ENCODE data around the gene GLTP. TPM values are rescaled to one million over a fixed set of nuclear protein-coding genes. Genes with fewer than 3 reads are reported as not detected.

Gene GLTP
- total and polyA plus RNA-seq, 11 donors: 16.9 to 68.6 (median 25.1) TPM

DNA sequence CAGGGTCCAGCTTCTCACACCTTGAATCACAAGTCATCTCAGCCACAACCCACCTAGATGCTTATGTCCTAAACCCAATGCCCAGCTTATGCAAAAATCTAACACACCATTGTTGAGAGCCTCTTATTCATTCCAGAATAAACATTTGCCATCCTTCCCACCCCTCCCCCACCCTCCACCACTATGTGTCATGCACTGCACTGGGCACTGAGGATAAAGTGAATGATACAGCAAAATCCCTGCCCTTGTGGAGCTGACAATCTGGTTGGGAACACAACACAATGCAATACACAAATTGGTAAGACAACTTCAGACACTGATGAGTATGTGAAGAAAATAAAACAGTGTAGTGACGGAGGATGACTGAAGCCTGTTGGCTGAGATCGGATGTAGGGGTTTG, 1.4 kb upstream of the GLTP start:
- H3K36me3 ChIP-seq: no peaks in the 10 kb centered on the region
- WGBS, 4 donors: 87 to 91% (median 88%) methylated on average over 2 of the region's 2 CpGs
- no peaks in the 10 kb centered on the region for H3K9me3 ChIP-seq
- intact Hi-C loops (cut with DNase I): loop anchor here in 6 of 10 donors (2.0 to 10.0 kb wide), 3 partner anchors 77 to 837 kb away; no protein-coding TSS in a partner anchor
- TF ChIP-seq, protein P1, sequence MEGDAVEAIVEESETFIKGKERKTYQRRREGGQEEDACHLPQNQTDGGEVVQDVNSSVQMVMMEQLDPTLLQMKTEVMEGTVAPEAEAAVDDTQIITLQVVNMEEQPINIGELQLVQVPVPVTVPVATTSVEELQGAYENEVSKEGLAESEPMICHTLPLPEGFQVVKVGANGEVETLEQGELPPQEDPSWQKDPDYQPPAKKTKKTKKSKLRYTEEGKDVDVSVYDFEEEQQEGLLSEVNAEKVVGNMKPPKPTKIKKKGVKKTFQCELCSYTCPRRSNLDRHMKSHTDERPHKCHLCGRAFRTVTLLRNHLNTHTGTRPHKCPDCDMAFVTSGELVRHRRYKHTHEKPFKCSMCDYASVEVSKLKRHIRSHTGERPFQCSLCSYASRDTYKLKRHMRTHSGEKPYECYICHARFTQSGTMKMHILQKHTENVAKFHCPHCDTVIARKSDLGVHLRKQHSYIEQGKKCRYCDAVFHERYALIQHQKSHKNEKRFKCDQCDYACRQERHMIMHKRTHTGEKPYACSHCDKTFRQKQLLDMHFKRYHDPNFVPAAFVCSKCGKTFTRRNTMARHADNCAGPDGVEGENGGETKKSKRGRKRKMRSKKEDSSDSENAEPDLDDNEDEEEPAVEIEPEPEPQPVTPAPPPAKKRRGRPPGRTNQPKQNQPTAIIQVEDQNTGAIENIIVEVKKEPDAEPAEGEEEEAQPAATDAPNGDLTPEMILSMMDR (IDR thresholded peaks at IDR 0.05): no peak
- H3K27ac ChIP-seq: no peak overlapping the region
- no peaks in the 10 kb centered on the region for H3K27me3 ChIP-seq
- peaks cover 0 to 31% (median 16%) of the 10 kb centered on the region in 12 donors for H3K4me1 ChIP-seq
- DNase-seq (no peak), ATAC-seq (no peak)
- no peak overlapping the region for H3K4me3 ChIP-seq

DNA sequence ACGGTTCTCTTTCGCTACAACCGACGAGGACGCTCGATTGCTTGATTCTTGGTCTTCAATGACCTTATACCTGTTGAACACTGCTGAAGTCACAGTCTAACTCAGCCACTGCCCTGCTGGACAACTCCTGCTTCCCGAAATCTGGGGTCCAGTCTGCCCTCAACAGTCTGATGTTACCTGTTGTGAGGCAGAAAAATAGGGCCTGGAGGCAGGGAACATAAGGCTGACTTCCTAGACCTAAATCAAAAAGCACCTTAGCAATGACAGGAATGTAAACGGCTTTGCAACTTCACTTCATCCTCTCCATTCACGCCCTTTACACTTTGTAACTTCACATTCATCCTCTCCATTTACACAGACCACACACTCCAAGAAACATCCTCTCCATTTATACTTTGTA, 597 bp upstream of the GLTP start:
- Histone ChIP-seq H3K27ac (peak overlapping the region in 6 of 12 donors; percentile 46 to 81 (median 74)), H3K4me1 (peaks cover 0 to 31% (median 16%) of the 10 kb centered on the region in 12 donors), H3K4me3 (peak overlapping the region; percentile 60 to 93 (median 80)), H3K36me3 (no peaks in the 10 kb centered on the region), H3K9me3 (no peaks in the 10 kb centered on the region), H3K27me3 (no peaks in the 10 kb centered on the region)
- TF ChIP-seq, protein P1 (IDR thresholded peaks at IDR 0.05): no peak
- TF ChIP-seq POLR2A (IDR thresholded peaks at IDR 0.05): no peak
- peak in 2 of 4 donors; percentile 1 to 2 for ATAC-seq
- 5 to 8% (median 7%) methylated on average over 9 of the region's 9 CpGs for WGBS, 4 donors
- intact Hi-C loops (cut with DNase I): loop anchor here (1.0 to 10.0 kb wide), 6 partner anchors 75 to 836 kb away; no protein-coding TSS in a partner anchor
- DNase-seq: no peak

DNA sequence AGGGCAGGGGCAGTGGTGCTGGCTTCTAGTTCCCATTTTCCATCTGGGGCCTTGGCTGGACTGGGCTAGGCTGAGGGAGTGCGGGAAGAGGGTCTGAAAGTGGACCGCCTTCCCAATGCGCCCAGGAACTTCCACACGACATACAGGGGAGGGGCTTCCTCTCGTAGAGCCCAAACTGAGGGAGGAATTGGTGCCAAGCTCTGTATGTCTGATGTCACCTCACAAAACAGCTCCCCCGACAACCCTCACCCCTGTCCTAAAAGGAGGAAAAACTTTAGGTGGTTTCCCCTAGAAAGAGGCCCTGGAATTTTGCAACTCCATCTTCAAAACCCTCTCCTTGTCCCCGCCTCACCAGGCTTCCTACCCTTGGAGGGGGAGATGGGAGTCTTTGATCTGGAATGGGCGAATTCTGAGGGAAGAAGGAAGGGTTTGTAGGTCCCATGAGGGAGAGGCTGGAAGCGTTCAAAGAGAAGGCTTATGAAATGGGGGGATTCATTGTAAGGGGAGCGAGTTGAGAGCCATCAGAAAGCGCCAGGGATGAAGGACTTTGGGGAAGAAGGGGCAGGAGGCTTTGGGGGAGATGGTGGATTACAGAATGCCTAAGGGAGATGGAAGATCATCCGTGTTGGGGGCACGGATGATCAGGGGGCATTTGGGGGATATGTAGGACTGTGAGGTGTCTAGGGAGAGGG, 844 bp downstream of the GLTP start:
- Histone ChIP-seq H3K36me3 (no peaks in the 10 kb centered on the region), H3K27me3 (no peaks in the 10 kb centered on the region), H3K27ac (peak overlapping the region in 10 of 12 donors; percentile 54 to 87 (median 78)), H3K9me3 (no peaks in the 10 kb centered on the region), H3K4me3 (peak overlapping the region; percentile 58 to 93 (median 80)), H3K4me1 (peaks cover 0 to 35% (median 16%) of the 10 kb centered on the region in 12 donors)
- no peak for TF ChIP-seq POLR2A (IDR thresholded peaks at IDR 0.05)
- TF ChIP-seq, protein P1 (IDR thresholded peaks at IDR 0.05): no peak
- WGBS, 4 donors: 8 to 12% (median 10%) methylated on average over 13 of the region's 13 CpGs
- no peak for ATAC-seq
- intact Hi-C loops (cut with DNase I): loop anchor here (1.0 to 10.0 kb wide), 6 partner anchors 73 to 835 kb away; no protein-coding TSS in a partner anchor
- peak in 1 of 5 donors; percentile 13 for DNase-seq

DNA sequence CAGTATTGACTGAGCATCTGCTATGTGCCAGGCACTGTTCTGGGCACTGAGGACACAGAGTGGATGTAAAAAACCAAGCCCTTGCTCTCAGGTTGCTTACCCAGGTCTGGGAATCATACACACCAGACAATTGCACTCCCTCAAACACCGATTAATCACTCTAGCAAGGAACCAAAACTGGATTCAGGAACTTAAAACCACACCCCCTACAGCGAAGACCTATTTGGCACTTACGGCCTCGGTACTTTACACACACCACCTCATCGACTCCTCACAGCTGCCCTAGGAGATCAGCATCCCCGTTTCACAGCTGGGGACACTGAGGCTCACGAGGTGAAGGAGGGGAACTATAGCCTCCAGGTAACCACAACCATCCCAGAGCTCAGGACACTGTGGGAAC, 1.6 kb downstream of the GLTP start:
- no peak for ATAC-seq
- no peaks in the 10 kb centered on the region for H3K36me3 ChIP-seq
- intact Hi-C loops (cut with DNase I): loop anchor here in 1 of 10 donors (2.0 kb wide), 1 partner anchor 74 kb away; no protein-coding TSS in a partner anchor
- 74 to 81% (median 78%) methylated on average over 7 of the region's 7 CpGs for WGBS, 4 donors
- TF ChIP-seq, protein P1 (IDR thresholded peaks at IDR 0.05): no peak
- TF ChIP-seq POLR2A (IDR thresholded peaks at IDR 0.05): no peak
- peak overlapping the region in 1 of 12 donors; percentile 84 for H3K27ac ChIP-seq
- H3K4me1 ChIP-seq: peaks cover 0 to 35% (median 16%) of the 10 kb centered on the region in 12 donors
- H3K4me3 ChIP-seq: peak overlapping the region in 10 of 12 donors; percentile 74 to 93 (median 82)
- no peaks in the 10 kb centered on the region for H3K9me3 ChIP-seq
- no peak for DNase-seq
- H3K27me3 ChIP-seq: no peaks in the 10 kb centered on the region

Measured in heart left ventricle (tissue), 16 donors.